HFF-Myc (cell line): ENCODE data around the gene GTSE1.

Source experiments
- DNase-seq: peaks from one replicate; pipeline ENCODE4 v3.0.0-alpha.2; 2011; ENCODE audit warnings: low read depth; ENCODE audit errors: extremely low read depth
- H3K4me3 ChIP-seq: replicated peaks from 2 replicates; pipeline ENCODE4 v1.5.1; 2011; ENCODE audit warnings: low read depth, mild to moderate bottlenecking, control low read depth, low read length
- CTCF ChIP-seq: IDR thresholded peaks from 2 replicates; pipeline ENCODE4 v1.5.1; 2012; ENCODE audit warnings: mild to moderate bottlenecking, low read depth, low read length, control low read depth; ENCODE audit errors: missing control alignments

The GTSE1 gene

DNA sequence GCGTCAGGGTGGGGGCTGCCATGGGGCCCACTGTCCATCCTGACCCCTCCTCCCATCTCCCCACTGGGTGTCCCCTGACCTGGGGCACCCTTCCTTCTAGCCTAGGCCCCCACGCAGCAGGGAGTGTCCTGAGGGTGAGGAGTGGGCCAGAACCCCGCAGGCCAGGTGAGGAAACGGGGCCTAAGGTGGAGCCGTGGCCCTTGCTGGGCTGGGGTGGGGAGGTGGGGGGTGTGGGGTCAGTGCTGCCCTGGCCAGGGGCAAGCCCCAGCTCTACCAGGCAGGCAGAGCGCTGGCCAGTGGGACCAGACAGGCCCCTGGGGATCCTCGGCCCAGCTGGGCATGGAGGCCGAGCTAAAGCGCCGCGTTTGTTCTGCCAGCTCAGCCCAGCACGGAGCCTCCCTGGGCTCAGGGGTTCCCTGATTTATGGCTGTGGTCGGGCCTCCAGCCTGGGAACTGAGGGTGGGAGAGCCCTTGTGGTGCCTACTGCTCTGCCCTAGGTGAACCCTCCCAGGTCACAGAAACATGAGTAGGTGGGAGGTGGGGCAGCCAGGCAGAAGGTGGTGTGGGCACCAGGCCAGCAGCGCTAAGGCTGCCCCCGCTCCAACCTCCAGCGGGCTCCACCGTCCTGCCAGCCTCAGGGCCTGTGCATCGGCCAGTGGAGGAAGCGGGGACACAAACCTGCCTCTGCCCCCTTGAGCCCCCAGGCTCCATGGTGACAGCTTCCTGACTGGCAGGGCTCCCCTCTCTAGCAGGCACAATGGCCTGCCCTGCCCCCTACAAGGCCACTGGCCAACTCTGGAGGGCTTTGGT, 61.2 kb downstream of the GTSE1 start:
- no peak for DNase-seq
- TF ChIP-seq CTCF = no peak
- H3K4me3 ChIP-seq = no peak overlapping the region

DNA sequence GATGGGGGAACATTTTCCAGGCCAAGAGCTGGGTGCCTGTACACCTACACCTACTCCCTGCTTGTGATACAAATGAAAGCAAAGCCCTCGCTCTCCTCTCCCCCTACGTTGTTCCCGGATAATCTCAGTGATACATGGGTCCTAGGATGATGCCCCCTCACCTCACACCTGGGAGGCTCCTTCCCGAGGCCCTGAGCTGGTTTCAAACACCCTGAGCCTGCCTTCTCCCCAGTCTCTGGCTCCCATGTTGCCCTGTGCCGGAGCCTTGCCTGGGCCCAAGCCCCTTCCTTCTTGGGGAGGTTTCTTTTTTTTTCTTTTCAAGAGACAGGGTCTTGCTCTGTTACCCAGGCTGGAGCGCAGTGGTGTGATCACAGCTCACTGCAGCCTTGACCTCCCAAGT, 62.1 kb downstream of the GTSE1 start:
- DNase-seq = no peak
- TF ChIP-seq CTCF = no peak
- no peak overlapping the region for H3K4me3 ChIP-seq

DNA sequence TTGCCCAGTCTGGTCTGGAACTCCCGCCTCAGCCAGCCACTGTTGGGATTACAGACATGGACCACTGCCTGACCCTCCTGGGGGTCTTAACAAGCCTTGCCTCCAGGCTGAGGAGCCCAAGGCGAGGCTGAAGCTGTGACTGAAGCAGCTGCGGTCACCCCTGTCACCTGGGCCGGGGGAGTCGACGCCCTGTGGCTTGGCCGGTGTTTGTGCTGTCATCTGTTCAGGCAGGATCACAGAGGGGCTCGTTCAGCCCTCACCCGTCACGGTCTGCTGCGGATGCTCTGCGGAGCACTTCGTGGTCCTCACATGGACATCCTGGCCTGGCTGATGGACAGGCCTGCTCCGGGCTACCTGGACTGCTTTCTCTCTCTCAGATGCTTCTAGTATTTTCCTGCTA, 62.7 kb downstream of the GTSE1 start:
- no peak for TF ChIP-seq CTCF

GRCh38 chr22:46360097-46360496, 63.4 kb downstream of the GTSE1 start:
- H3K4me3 ChIP-seq = no peak overlapping the region
- no peak for DNase-seq
- no peak for TF ChIP-seq CTCF

More for the DNA sequence above, 62.7 kb downstream of the GTSE1 start:
- no peak overlapping the region for H3K4me3 ChIP-seq
- no peak for DNase-seq

GRCh38 chr22:46360891-46361290, 64.2 kb downstream of the GTSE1 start:
- no peak for TF ChIP-seq CTCF
- DNase-seq = no peak
- no peak overlapping the region for H3K4me3 ChIP-seq

DNA sequence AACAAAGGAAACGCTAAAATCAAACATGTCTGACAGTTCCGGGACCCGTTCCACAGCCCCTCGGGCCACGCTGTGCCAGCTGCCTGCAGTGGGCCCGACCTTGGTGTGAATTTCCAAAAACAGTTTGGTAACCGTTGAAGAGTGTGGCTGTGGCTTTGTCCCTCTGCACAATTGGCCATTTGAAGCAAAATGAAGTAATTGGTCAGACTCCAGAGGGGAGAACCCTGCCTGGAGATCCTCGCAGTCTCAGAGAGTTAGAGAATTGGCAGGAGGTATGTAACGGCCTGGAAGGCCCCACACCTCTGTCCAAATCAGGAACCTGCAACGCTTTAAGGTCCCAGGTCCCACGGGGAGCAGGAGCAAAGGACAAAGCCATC, 65.1 kb downstream of the GTSE1 start:
- no peak overlapping the region for H3K4me3 ChIP-seq
- TF ChIP-seq CTCF = no peak
- no peak for DNase-seq
